ENCODE measurements around the gene ADAM22.

GRCh38 chr7:88115816-88116215 is 181.8 kb downstream of the ADAM22 start:
- TF ChIP-seq ZFX (IDR thresholded peaks at IDR 0.05; ENCODE audit: borderline replicate concordance) (no peak), CTCF (IDR thresholded peaks at IDR 0.05) (no peak)

Data from 22Rv1 (cell line).